K562 (cell line): ENCODE data around the gene SQOR.

Experiments used
- CBFA2T3 ChIP-seq: fragments of 450-650 bp; IDR thresholded peaks from 2 replicates; pipeline ENCODE4 v1.6.1; 2017
- CC2D1A ChIP-seq: fragments of 450-650 bp; IDR thresholded peaks from 2 replicates; pipeline ENCODE4 v1.6.1; 2017; ENCODE audit warnings: mild to moderate bottlenecking
- HNRNPH1 ChIP-seq: fragments of 200-400 bp; formaldehyde crosslinking; optimal IDR thresholded peaks from 2 replicates; pipeline ENCODE3; 2017; ENCODE audit warnings: low read depth, mild to moderate bottlenecking, low read length, moderate library complexity
- HNRNPLL ChIP-seq: fragments of 200-400 bp; formaldehyde crosslinking; IDR thresholded peaks from 2 replicates; pipeline ENCODE4 v1.6.1; 2017; ENCODE audit warnings: low read length, low read depth, mild to moderate bottlenecking; ENCODE audit not compliant: poor library complexity, severe bottlenecking
- HSF4 ChIP-seq: fragments of 250-450 bp; sonication (Bioruptor Pico); IDR thresholded peaks from 2 replicates; pipeline ENCODE4 v2.1.2; 2022; ENCODE audit warnings: mild to moderate bottlenecking, moderate library complexity, borderline replicate concordance
- MYC ChIP-seq, 2 experiments: fragments of 250-450 bp in 1 of 2; sonication (Bioruptor Pico) in 1 of 2; IDR thresholded peaks; 2 replicates each; pipeline versions ENCODE4 v1.5.1 to v1.6.1; 2012 to 2021; ENCODE audit warnings: low read depth in 2 of 2, borderline replicate concordance in 1 of 2, improper control_type of control experiment in 1 of 2, low read length in 1 of 2, mild to moderate bottlenecking in 1 of 2, moderate library complexity in 1 of 2
- PHF8 ChIP-seq: fragments of 200-600 bp; sonication (generic); IDR thresholded peaks from 2 replicates; pipeline ENCODE4 v1.6.1; 2012; ENCODE audit warnings: mixed run types, mild to moderate bottlenecking, inconsistent platforms, low read length, moderate library complexity, borderline replicate concordance
- TAF1 ChIP-seq: IDR thresholded peaks from 2 replicates; pipeline ENCODE4 v1.6.1; 2011; ENCODE audit warnings: mild to moderate bottlenecking, low read length, moderate library complexity; ENCODE audit not compliant: insufficient read depth, control insufficient read depth, severe bottlenecking; ENCODE audit errors: extremely low read depth
- TF ChIP-seq, protein P1 (sequence below), 2 experiments: IDR thresholded peaks; 2 replicates each; pipeline ENCODE4 v1.6.1; 2012; ENCODE audit warnings: improper control_type of control experiment in 2 of 2, low read depth in 2 of 2, low read length in 2 of 2, borderline replicate concordance in 1 of 2
- TF ChIP-seq, protein P2 (sequence below), 3 experiments: IDR thresholded peaks in 2 of 3; conservative IDR thresholded peaks in 1 of 3; 2 replicates each; pipeline ENCODE4 v1.5.1; 2011 to 2012; ENCODE audit warnings: low read length in 3 of 3, mild to moderate bottlenecking in 3 of 3, control low read depth in 2 of 3, improper control_type of control experiment in 1 of 3, inconsistent platforms in 1 of 3, low read depth in 1 of 3, mixed read lengths in 1 of 3, moderate library complexity in 1 of 3; ENCODE audit not compliant: insufficient read depth in 2 of 3
- TF ChIP-seq, protein P3 (sequence below): IDR thresholded peaks from 3 replicates; pipeline ENCODE4 v1.6.1; 2011; ENCODE audit warnings: borderline replicate concordance, mild to moderate bottlenecking; ENCODE audit not compliant: insufficient read length, insufficient read depth

DNA sequence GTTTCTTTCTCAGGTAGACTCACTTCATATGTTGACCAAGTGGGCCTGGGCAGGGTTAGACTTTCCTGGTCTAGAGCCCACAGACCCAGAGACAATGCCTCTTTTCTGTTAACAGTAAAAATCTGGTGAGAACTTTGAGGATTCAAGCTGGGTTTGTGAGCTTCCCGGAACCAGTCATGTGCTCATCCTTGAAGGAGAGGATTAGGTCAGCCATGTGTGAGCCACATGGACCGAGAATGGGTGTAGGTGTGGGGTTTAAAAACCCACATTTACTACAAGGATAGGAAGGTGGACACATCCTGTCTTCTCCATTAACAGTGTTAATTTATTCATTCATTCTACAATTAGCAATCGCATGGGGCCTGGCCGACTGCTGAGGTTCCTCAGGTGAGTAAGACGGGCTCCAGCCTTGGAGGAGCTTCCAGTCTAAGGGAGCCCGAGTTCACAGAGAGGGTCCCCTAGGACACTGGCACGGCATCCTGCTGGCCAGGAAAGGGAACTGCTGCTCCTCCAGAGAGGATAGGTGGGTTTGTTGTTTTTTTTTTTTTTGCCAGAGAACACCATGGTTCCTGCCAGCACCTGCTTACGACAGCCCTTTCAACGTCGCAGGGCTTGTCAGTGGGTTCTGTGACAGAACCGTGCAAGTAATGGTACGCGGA, 69.0 kb downstream of the SQOR start:
- TF ChIP-seq, protein P1, sequence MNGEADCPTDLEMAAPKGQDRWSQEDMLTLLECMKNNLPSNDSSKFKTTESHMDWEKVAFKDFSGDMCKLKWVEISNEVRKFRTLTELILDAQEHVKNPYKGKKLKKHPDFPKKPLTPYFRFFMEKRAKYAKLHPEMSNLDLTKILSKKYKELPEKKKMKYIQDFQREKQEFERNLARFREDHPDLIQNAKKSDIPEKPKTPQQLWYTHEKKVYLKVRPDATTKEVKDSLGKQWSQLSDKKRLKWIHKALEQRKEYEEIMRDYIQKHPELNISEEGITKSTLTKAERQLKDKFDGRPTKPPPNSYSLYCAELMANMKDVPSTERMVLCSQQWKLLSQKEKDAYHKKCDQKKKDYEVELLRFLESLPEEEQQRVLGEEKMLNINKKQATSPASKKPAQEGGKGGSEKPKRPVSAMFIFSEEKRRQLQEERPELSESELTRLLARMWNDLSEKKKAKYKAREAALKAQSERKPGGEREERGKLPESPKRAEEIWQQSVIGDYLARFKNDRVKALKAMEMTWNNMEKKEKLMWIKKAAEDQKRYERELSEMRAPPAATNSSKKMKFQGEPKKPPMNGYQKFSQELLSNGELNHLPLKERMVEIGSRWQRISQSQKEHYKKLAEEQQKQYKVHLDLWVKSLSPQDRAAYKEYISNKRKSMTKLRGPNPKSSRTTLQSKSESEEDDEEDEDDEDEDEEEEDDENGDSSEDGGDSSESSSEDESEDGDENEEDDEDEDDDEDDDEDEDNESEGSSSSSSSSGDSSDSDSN (IDR thresholded peaks at IDR 0.05; ENCODE audit: borderline replicate concordance in 1 of 2, low read depth in 2 of 2, low read length in 2 of 2), result no peak
- TF ChIP-seq PHF8, result no peak
- no peak for TF ChIP-seq MYC (IDR thresholded peaks at IDR 0.05; ENCODE audit: low read depth, low read length)
- TF ChIP-seq MYC (CRISPR knock-in tag; IDR thresholded peaks at IDR 0.05; ENCODE audit: borderline replicate concordance, low read depth), result no peak
- TF ChIP-seq HSF4 (CRISPR knock-in tag), result no peak
- no peak for TF ChIP-seq CBFA2T3
- TF ChIP-seq HNRNPH1, result no peak
- TF ChIP-seq TAF1, result no peak
- TF ChIP-seq HNRNPLL, result no peak
- TF ChIP-seq, protein P2, sequence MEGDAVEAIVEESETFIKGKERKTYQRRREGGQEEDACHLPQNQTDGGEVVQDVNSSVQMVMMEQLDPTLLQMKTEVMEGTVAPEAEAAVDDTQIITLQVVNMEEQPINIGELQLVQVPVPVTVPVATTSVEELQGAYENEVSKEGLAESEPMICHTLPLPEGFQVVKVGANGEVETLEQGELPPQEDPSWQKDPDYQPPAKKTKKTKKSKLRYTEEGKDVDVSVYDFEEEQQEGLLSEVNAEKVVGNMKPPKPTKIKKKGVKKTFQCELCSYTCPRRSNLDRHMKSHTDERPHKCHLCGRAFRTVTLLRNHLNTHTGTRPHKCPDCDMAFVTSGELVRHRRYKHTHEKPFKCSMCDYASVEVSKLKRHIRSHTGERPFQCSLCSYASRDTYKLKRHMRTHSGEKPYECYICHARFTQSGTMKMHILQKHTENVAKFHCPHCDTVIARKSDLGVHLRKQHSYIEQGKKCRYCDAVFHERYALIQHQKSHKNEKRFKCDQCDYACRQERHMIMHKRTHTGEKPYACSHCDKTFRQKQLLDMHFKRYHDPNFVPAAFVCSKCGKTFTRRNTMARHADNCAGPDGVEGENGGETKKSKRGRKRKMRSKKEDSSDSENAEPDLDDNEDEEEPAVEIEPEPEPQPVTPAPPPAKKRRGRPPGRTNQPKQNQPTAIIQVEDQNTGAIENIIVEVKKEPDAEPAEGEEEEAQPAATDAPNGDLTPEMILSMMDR (IDR thresholded peaks at IDR 0.05 in 2 of 3, conservative IDR thresholded peaks at IDR 0.05 in 1 of 3; ENCODE audit: insufficient read depth in 2 of 3, low read depth in 1 of 3, low read length in 3 of 3), result no peak
- TF ChIP-seq CC2D1A, result no peak
- TF ChIP-seq, protein P3, sequence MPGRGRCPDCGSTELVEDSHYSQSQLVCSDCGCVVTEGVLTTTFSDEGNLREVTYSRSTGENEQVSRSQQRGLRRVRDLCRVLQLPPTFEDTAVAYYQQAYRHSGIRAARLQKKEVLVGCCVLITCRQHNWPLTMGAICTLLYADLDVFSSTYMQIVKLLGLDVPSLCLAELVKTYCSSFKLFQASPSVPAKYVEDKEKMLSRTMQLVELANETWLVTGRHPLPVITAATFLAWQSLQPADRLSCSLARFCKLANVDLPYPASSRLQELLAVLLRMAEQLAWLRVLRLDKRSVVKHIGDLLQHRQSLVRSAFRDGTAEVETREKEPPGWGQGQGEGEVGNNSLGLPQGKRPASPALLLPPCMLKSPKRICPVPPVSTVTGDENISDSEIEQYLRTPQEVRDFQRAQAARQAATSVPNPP, result no peak
